Transverse colon (tissue), 4 donors: Measurements from ENCODE around the gene TAL1.

ENCODE experiments used
- EP300 ChIP-seq: sonication (generic); formaldehyde crosslinking; IDR thresholded peaks from one replicate; pipeline ENCODE4 v1.6.1; 2017; ENCODE audit warnings: antibody characterized with exemption, low read depth
- POLR2A ChIP-seq: fragments of 450-650 bp; IDR thresholded peaks from one replicate; pipeline ENCODE4 v1.6.1; 2016; ENCODE audit warnings: antibody characterized with exemption, mild to moderate bottlenecking, moderate library complexity
- POLR2AphosphoS5 ChIP-seq, 3 donors: sonication (generic); formaldehyde crosslinking; IDR thresholded peaks; one replicate each; pipeline ENCODE4 v1.6.1; 2016; ENCODE audit warnings: antibody characterized with exemption in 3 of 3
- TF ChIP-seq, protein P1 (sequence below), 5 experiments: fragments of 200-600 bp in 3 of 5; fragments of 450-650 bp in 2 of 5; sonication (generic) in 3 of 5; IDR thresholded peaks; 1 replicate in 2 of 5; 2 replicates in 3 of 5; pipeline ENCODE4 v1.5.1; 2016 to 2017; ENCODE audit warnings: antibody characterized with exemption in 5 of 5, inconsistent platforms in 3 of 5, mild to moderate bottlenecking in 2 of 5, moderate library complexity in 1 of 5

DNA sequence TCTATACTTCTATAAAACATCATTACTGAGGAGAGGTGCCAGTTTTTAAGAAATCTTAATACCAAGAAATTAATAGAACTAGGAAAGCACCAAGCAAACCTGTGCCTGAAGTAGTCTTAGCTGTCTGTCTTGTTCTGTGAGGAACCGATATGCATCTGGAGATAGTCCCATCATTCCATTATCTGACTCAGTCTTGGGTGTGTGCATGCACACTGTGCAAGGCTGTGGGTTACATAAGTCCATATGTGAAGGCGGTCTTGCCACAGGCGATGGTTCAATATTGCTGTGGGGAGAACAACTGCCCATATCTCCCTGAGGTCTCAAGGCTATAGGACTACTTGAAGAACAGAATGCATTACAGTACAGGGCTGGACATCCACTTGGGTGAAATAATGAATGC lies 48.1 kb upstream of the TAL1 start:
- TF ChIP-seq, protein P1, sequence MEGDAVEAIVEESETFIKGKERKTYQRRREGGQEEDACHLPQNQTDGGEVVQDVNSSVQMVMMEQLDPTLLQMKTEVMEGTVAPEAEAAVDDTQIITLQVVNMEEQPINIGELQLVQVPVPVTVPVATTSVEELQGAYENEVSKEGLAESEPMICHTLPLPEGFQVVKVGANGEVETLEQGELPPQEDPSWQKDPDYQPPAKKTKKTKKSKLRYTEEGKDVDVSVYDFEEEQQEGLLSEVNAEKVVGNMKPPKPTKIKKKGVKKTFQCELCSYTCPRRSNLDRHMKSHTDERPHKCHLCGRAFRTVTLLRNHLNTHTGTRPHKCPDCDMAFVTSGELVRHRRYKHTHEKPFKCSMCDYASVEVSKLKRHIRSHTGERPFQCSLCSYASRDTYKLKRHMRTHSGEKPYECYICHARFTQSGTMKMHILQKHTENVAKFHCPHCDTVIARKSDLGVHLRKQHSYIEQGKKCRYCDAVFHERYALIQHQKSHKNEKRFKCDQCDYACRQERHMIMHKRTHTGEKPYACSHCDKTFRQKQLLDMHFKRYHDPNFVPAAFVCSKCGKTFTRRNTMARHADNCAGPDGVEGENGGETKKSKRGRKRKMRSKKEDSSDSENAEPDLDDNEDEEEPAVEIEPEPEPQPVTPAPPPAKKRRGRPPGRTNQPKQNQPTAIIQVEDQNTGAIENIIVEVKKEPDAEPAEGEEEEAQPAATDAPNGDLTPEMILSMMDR (IDR thresholded peaks at IDR 0.05): no peak
- TF ChIP-seq POLR2A (no peak), POLR2AphosphoS5 (IDR thresholded peaks at IDR 0.05) (no peak), EP300 (no peak)
